GM23338 (cell line): ENCODE data around the gene DNAJA1.

Experiments used
- POLR2AphosphoS5 ChIP-seq: IDR thresholded peaks from 2 replicates; pipeline ENCODE4 v1.6.1; 2016; ENCODE audit warnings: antibody characterized with exemption, low read depth
- TF ChIP-seq, protein P1 (sequence below): IDR thresholded peaks from one replicate; pipeline ENCODE4 v1.6.1; 2018; ENCODE audit warnings: antibody characterized with exemption; ENCODE audit not compliant: unreplicated experiment

DNA sequence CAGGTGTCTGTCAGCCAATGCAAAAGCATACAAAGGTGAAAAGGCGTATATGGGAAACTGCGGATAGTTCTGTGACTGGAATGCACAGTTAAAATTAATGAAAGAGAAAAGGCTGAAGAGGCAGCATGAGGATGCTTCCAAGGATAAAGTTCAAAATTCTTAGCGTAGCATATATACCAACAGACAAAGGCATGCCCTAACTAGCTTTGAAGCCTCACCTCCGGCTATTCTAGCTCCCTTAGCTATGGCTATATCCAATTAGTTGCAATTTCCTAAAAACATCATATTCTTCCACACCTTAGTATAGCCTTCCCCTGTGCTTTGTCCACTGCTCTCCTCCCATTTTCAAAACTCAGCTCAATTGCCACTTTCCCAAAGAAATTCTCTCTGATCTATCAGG lies 1.4 kb upstream of the DNAJA1 start:
- TF ChIP-seq, protein P1, sequence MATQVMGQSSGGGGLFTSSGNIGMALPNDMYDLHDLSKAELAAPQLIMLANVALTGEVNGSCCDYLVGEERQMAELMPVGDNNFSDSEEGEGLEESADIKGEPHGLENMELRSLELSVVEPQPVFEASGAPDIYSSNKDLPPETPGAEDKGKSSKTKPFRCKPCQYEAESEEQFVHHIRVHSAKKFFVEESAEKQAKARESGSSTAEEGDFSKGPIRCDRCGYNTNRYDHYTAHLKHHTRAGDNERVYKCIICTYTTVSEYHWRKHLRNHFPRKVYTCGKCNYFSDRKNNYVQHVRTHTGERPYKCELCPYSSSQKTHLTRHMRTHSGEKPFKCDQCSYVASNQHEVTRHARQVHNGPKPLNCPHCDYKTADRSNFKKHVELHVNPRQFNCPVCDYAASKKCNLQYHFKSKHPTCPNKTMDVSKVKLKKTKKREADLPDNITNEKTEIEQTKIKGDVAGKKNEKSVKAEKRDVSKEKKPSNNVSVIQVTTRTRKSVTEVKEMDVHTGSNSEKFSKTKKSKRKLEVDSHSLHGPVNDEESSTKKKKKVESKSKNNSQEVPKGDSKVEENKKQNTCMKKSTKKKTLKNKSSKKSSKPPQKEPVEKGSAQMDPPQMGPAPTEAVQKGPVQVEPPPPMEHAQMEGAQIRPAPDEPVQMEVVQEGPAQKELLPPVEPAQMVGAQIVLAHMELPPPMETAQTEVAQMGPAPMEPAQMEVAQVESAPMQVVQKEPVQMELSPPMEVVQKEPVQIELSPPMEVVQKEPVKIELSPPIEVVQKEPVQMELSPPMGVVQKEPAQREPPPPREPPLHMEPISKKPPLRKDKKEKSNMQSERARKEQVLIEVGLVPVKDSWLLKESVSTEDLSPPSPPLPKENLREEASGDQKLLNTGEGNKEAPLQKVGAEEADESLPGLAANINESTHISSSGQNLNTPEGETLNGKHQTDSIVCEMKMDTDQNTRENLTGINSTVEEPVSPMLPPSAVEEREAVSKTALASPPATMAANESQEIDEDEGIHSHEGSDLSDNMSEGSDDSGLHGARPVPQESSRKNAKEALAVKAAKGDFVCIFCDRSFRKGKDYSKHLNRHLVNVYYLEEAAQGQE: no peak
- no peak for TF ChIP-seq POLR2AphosphoS5
